Measurements from ENCODE around the gene DMD. TPM values are rescaled to one million over a fixed set of nuclear protein-coding genes. Genes with fewer than 3 reads are reported as not detected.
A peak's percentile ranks its signal among the peaks of the same experiment; 100 is the strongest.

DMD gene
- total RNA-seq, 1 experiment from 2014 or later: 25.3 TPM

GRCh38 chrX:32483534-32484136 lies 727.7 kb downstream of the DMD start:
- no peak for DNase-seq
- Histone ChIP-seq H3K4me2 (no peak overlapping the region), H2AFZ (no peak overlapping the region), H3K9me3 (ENCODE audit: insufficient read depth, low read depth) (no peaks in the 10 kb centered on the region), H3K36me3 (ENCODE audit: low read depth) (no peaks in the 10 kb centered on the region), H3K4me1 (replicated peaks; ENCODE audit: insufficient read depth) (no peaks in the 10 kb centered on the region), H3K4me3 (no peak overlapping the region), H3K9me2 (ENCODE audit: insufficient read depth) (no peaks in the 10 kb centered on the region), H3K27me3 (ENCODE audit: insufficient read depth, low read depth) (no peaks in the 10 kb centered on the region), H3K27ac (no peak overlapping the region), H3F3A (ENCODE audit: insufficient read depth, low read depth) (no peaks in the 10 kb centered on the region), H4K20me1 (ENCODE audit: insufficient read depth) (no peaks in the 10 kb centered on the region), H3K79me2 (ENCODE audit: low read depth) (no peaks in the 10 kb centered on the region)
- ChIA-PET CTCF (interaction anchor here (0.6 kb wide), 1 partner anchor 9 kb away, joined by 6 read pairs; no protein-coding TSS in a partner anchor), POLR2A (ENCODE audit: unreplicated experiment) (no interaction called here)
- TF ChIP-seq CTCF (conservative IDR thresholded peaks at IDR 0.05) (peak; percentile 56), EZH2 (IDR thresholded peaks at IDR 0.05; ENCODE audit: low read depth) (no peak)
- no TSS peak for BruUV-seq (replicated peaks)
- intact Hi-C loops (cut with micrococcal nuclease; ENCODE audit: unreplicated experiment): no loop called here

- H3K27me3 ChIP-seq (ENCODE audit: insufficient read depth, low read depth): no peaks in the 10 kb centered on the region
- H4K20me1 ChIP-seq (ENCODE audit: insufficient read depth): no peaks in the 10 kb centered on the region
- no peak overlapping the region for H3K27ac ChIP-seq
- no peak overlapping the region for H3K4me2 ChIP-seq
- H3K9me2 ChIP-seq (ENCODE audit: insufficient read depth): no peaks in the 10 kb centered on the region
- TF ChIP-seq CTCF (conservative IDR thresholded peaks at IDR 0.05): no peak
- TF ChIP-seq EZH2 (IDR thresholded peaks at IDR 0.05; ENCODE audit: low read depth): no peak
- POLR2A ChIA-PET (ENCODE audit: unreplicated experiment): no interaction called here
- H3K4me1 ChIP-seq (replicated peaks; ENCODE audit: insufficient read depth): no peaks in the 10 kb centered on the region
- no peaks in the 10 kb centered on the region for H3K79me2 ChIP-seq (ENCODE audit: low read depth)
- H2AFZ ChIP-seq: no peak overlapping the region
- CTCF ChIA-PET: no interaction called here
- no peaks in the 10 kb centered on the region for H3K9me3 ChIP-seq (ENCODE audit: insufficient read depth, low read depth)
- no peaks in the 10 kb centered on the region for H3F3A ChIP-seq (ENCODE audit: insufficient read depth, low read depth)
- no peak overlapping the region for H3K4me3 ChIP-seq
- H3K36me3 ChIP-seq (ENCODE audit: low read depth): no peaks in the 10 kb centered on the region
- BruUV-seq (replicated peaks): no TSS peak
- DNase-seq: no peak
- intact Hi-C loops (cut with micrococcal nuclease; ENCODE audit: unreplicated experiment): no loop called here
Measured at GRCh38 chrX:32480019-32480418, 731.3 kb downstream of the DMD start.

- no peak for TF ChIP-seq EZH2 (IDR thresholded peaks at IDR 0.05; ENCODE audit: low read depth)
- TF ChIP-seq CTCF (conservative IDR thresholded peaks at IDR 0.05): no peak
- CTCF ChIA-PET: no interaction called here
- no TSS peak for BruUV-seq (replicated peaks)
Measured at GRCh38 chrX:32472364-32472763, 739.0 kb downstream of the DMD start.

More at GRCh38 chrX:32472364-32472763, 739.0 kb downstream of the DMD start:
- POLR2A ChIA-PET (ENCODE audit: unreplicated experiment): no interaction called here
- Histone ChIP-seq H3K9me3 (ENCODE audit: insufficient read depth, low read depth) (no peaks in the 10 kb centered on the region), H2AFZ (no peak overlapping the region), H3K27me3 (ENCODE audit: insufficient read depth, low read depth) (no peaks in the 10 kb centered on the region), H3K4me1 (replicated peaks; ENCODE audit: insufficient read depth) (no peaks in the 10 kb centered on the region), H3K4me2 (no peak overlapping the region), H3F3A (ENCODE audit: insufficient read depth, low read depth) (no peaks in the 10 kb centered on the region), H4K20me1 (ENCODE audit: insufficient read depth) (no peaks in the 10 kb centered on the region), H3K9me2 (ENCODE audit: insufficient read depth) (no peaks in the 10 kb centered on the region), H3K79me2 (ENCODE audit: low read depth) (no peaks in the 10 kb centered on the region), H3K27ac (no peak overlapping the region), H3K36me3 (ENCODE audit: low read depth) (no peaks in the 10 kb centered on the region), H3K4me3 (no peak overlapping the region)
- intact Hi-C loops (cut with micrococcal nuclease; ENCODE audit: unreplicated experiment): no loop called here
- no peak for DNase-seq
